GM19438 (cell line): ENCODE measurements around the gene MANEAL.

Experiments used
- ATAC-seq: cut with Tn5 transposase; IDR thresholded peaks from one replicate; pipeline ENCODE4 v1.9.1; 2021; ENCODE audit warnings: low read depth; ENCODE audit not compliant: unreplicated experiment

The MANEAL gene

GRCh38 chr1:37778654-37779053 lies 15.0 kb upstream of the MANEAL start:
- ATAC-seq: no peak

GRCh38 chr1:37782491-37782890 lies 11.2 kb upstream of the MANEAL start:
- ATAC-seq: no peak

- ATAC-seq: no peak
Observed at GRCh38 chr1:37792943-37793686, 532 bp upstream of the MANEAL start.

GRCh38 chr1:37794372-37795339 lies 1.0 kb downstream of the MANEAL start:
- ATAC-seq: no peak

GRCh38 chr1:37795340-37796125 lies 1.9 kb downstream of the MANEAL start:
- ATAC-seq: no peak

GRCh38 chr1:37797750-37798345 lies 4.2 kb downstream of the MANEAL start:
- no peak for ATAC-seq

- ATAC-seq: no peak
Observed at GRCh38 chr1:37802439-37802838, 8.8 kb downstream of the MANEAL start.

GRCh38 chr1:37807220-37807554 lies 13.5 kb downstream of the MANEAL start:
- no peak for ATAC-seq

- peak; percentile 77 for ATAC-seq
Observed at GRCh38 chr1:37807555-37808368, 14.1 kb downstream of the MANEAL start, which contains the start of the genes C1orf122 and YRDC. Gene C1orf122, plus strand, starts transcription at chr1:37807790. Its CDS starts 615 bp downstream, at chr1:37808405. Gene YRDC, minus strand, starts transcription at chr1:37808208. Its CDS starts 28 bp downstream, at chr1:37808180.

- peak; percentile 45 for ATAC-seq
Observed at GRCh38 chr1:37808369-37809319, 15.0 kb downstream of the MANEAL start.

- no peak for ATAC-seq
Observed at GRCh38 chr1:37809942-37810341, 16.3 kb downstream of the MANEAL start.

- no peak for ATAC-seq
Observed at GRCh38 chr1:37811027-37811655, 17.5 kb downstream of the MANEAL start.

GRCh38 chr1:37813529-37814145 lies 20.0 kb downstream of the MANEAL start:
- ATAC-seq: no peak

GRCh38 chr1:37814252-37814651 lies 20.6 kb downstream of the MANEAL start:
- ATAC-seq: no peak

GRCh38 chr1:37817481-37817880 lies 23.8 kb downstream of the MANEAL start:
- ATAC-seq: no peak

GRCh38 chr1:37821481-37821880 lies 27.8 kb downstream of the MANEAL start:
- ATAC-seq: no peak
